ENCODE results near the gene WDR77.

The WDR77 gene

GRCh38 chr1:111424281-111424680, 24.8 kb downstream of the WDR77 start:
- no peak for DNase-seq

- no peak for DNase-seq
These were observed 26.3 kb downstream of the WDR77 start for GRCh38 chr1:111422546-111423391.

- DNase-seq, result no peak
These were observed 28.7 kb downstream of the WDR77 start for GRCh38 chr1:111420377-111420776.

- no peak for DNase-seq
These were observed 30.0 kb downstream of the WDR77 start for GRCh38 chr1:111419037-111419436.

- DNase-seq, result no peak
These were observed 31.3 kb downstream of the WDR77 start for GRCh38 chr1:111417755-111418154.

GRCh38 chr1:111415461-111415860, 33.6 kb downstream of the WDR77 start:
- no peak for DNase-seq

GRCh38 chr1:111414756-111415155, 34.3 kb downstream of the WDR77 start:
- no peak for DNase-seq

- DNase-seq, result no peak
These were observed 36.2 kb downstream of the WDR77 start for GRCh38 chr1:111412839-111413238.

GRCh38 chr1:111407301-111407700, 41.8 kb downstream of the WDR77 start:
- no peak for DNase-seq

GRCh38 chr1:111406321-111406768, 42.7 kb downstream of the WDR77 start:
- DNase-seq, result no peak

- no peak for DNase-seq
These were observed 44.5 kb downstream of the WDR77 start for GRCh38 chr1:111404588-111404987.

GRCh38 chr1:111402083-111402482, 47.0 kb downstream of the WDR77 start:
- no peak for DNase-seq

GRCh38 chr1:111399792-111400610, 49.1 kb downstream of the WDR77 start:
- no peak for DNase-seq

- DNase-seq, result no peak
These were observed 56.6 kb downstream of the WDR77 start for GRCh38 chr1:111392460-111392945.

- no peak for DNase-seq
These were observed 57.0 kb downstream of the WDR77 start for GRCh38 chr1:111392042-111392441.

Data from 8988T (cell line).